ENCODE results near the gene PPP6R1. TPM values are rescaled to one million over a fixed set of nuclear protein-coding genes. Genes with fewer than 3 reads are reported as not detected.

Gene PPP6R1
- total and polyA plus RNA-seq, 11 donors: 28.6 to 60.4 (median 41.1) TPM

DNA sequence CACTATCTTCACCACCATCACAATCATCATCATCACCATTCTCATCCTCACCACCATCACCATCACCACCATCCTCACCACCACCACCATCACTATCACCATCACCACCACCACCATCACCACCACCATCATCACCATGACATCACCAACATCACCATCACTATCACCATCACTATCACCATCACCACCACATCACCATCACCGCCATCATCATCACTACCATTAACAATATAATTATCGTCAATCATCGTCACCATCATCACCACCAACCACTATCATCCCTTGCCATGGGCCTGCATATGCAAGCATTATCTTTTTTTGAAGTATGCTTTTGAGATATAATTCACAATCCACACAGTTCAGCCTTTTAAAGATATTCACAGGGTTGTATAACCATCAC, 7.6 kb upstream of the PPP6R1 start:
- ATAC-seq: no peak
- H3K36me3 ChIP-seq: peaks cover 0 to 26% (median 5%) of the 10 kb centered on the region in 9 donors
- H3K4me1 ChIP-seq: no peaks in the 10 kb centered on the region
- no peaks in the 10 kb centered on the region for H3K9me3 ChIP-seq
- DNase-seq: no peak
- H3K4me3 ChIP-seq: no peak overlapping the region
- TF ChIP-seq POLR2A (IDR thresholded peaks at IDR 0.05): no peak
- TF ChIP-seq CTCF (IDR thresholded peaks at IDR 0.05): no peak
- WGBS, 4 donors: 96 to 99% (median 98%) methylated on average over 3 of the region's 3 CpGs
- no peak overlapping the region for H3K27ac ChIP-seq
- no peaks in the 10 kb centered on the region for H3K27me3 ChIP-seq
- intact Hi-C loops (cut with DNase I): no loop called here

- Histone ChIP-seq H3K4me1 (no peaks in the 10 kb centered on the region), H3K4me3 (no peak overlapping the region), H3K27me3 (no peaks in the 10 kb centered on the region), H3K27ac (no peak overlapping the region), H3K36me3 (peaks cover 0 to 21% (median 4%) of the 10 kb centered on the region in 9 donors), H3K9me3 (no peaks in the 10 kb centered on the region)
- 94 to 97% (median 95%) methylated on average over 12 of the region's 12 CpGs for WGBS, 4 donors
- TF ChIP-seq CTCF (IDR thresholded peaks at IDR 0.05) (no peak), POLR2A (IDR thresholded peaks at IDR 0.05) (no peak)
- DNase-seq (no peak), ATAC-seq (peak in 1 of 4 donors; percentile 16)
- intact Hi-C loops (cut with DNase I): no loop called here
These were observed 7.0 kb upstream of the PPP6R1 start for GRCh38 chr19:55265723-55266386.

DNA sequence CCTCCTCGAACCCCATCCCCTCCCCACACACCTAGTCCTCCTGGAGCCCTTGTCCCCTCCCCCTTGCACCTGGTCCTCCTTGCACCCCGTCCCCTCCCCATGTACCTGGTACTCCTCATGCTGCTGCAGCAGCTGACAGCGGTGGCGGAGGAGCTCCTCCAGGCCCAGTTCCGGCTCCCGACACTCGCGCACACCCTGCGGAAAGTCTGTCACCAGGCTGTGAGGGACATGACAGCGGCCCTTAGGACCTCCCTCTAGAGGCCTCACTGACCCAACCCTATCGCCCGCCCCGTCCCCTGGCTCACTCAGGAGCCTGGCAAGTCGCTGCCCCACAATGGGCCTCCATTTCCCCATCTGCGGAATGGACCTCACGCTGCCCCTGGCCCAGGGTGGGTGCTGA, 6.4 kb upstream of the PPP6R1 start:
- Histone ChIP-seq H3K27ac (no peak overlapping the region), H3K4me1 (peaks cover 0 to 2% (median 0%) of the 10 kb centered on the region in 12 donors), H3K4me3 (no peak overlapping the region), H3K27me3 (no peaks in the 10 kb centered on the region), H3K9me3 (no peaks in the 10 kb centered on the region), H3K36me3 (peaks cover 0 to 17% (median 3%) of the 10 kb centered on the region in 9 donors)
- TF ChIP-seq POLR2A (IDR thresholded peaks at IDR 0.05): no peak
- no peak for TF ChIP-seq CTCF (IDR thresholded peaks at IDR 0.05)
- DNase-seq (no peak), ATAC-seq (no peak)
- intact Hi-C loops (cut with DNase I): no loop called here
- WGBS, 4 donors: 89 to 96% (median 92%) methylated on average over 16 of the region's 16 CpGs

DNA sequence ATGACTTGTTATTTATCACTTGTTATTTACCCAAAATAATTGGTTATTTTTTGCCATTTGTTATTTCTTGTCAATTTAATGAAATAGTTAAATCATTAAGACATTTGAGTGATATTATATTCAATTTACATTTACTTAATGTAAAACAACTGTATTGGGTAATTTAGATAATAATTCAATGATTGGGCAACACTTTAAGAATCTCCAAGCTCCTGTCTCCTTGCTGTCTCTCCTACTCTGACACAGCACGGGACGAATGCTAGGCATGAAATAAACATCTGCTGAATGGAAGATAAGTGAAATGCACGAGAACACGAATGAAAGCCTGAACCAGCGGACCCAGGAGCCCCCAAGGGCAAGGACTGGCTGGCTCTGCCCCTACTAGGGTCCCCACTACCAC, 5.7 kb upstream of the PPP6R1 start:
- peaks cover 0 to 12% (median 0%) of the 10 kb centered on the region in 9 donors for H3K36me3 ChIP-seq
- TF ChIP-seq POLR2A (IDR thresholded peaks at IDR 0.05): no peak
- no peak for TF ChIP-seq CTCF (IDR thresholded peaks at IDR 0.05)
- WGBS, 4 donors: 80 to 89% (median 86%) methylated on average over 5 of the region's 5 CpGs
- peaks cover 4 to 8% (median 6%) of the 10 kb centered on the region in 12 donors for H3K4me1 ChIP-seq
- no peak overlapping the region for H3K4me3 ChIP-seq
- no peaks in the 10 kb centered on the region for H3K9me3 ChIP-seq
- no peaks in the 10 kb centered on the region for H3K27me3 ChIP-seq
- intact Hi-C loops (cut with DNase I): no loop called here
- no peak overlapping the region for H3K27ac ChIP-seq
- no peak for ATAC-seq
- DNase-seq: no peak
